IgD-negative memory B cell (primary cell): ENCODE results near the gene AKTIP. TPM values are rescaled to one million over a fixed set of nuclear protein-coding genes. Genes with fewer than 3 reads are reported as not detected.
"Not testable (repeated sequence)": the region's sequence is repeated elsewhere in the genome, so short reads cannot be mapped to it uniquely, and the experiment has no call there.

ENCODE experiments used
- H3K27ac Mint-ChIP-seq, 3 donors: one replicate each; pipeline ENCODE4 v1.8.0; 2020 to 2022; ENCODE audit warnings: mild to moderate bottlenecking in 3 of 3, mixed read lengths in 3 of 3, moderate library complexity in 1 of 3
- H3K27me3 Mint-ChIP-seq: one replicate; pipeline ENCODE4 v1.8.0; 2021; ENCODE audit warnings: mixed read lengths
- H3K36me3 Mint-ChIP-seq: one replicate; pipeline ENCODE4 v1.8.0; 2020; ENCODE audit warnings: mild to moderate bottlenecking, mixed read lengths
- H3K4me1 Mint-ChIP-seq, 3 donors: one replicate each; pipeline ENCODE4 v1.8.0; 2020 to 2022; ENCODE audit warnings: mixed read lengths in 3 of 3, mild to moderate bottlenecking in 1 of 3
- H3K4me3 Mint-ChIP-seq, 4 donors: one replicate each; pipeline ENCODE4 v1.8.0; 2020 to 2022; ENCODE audit warnings: mild to moderate bottlenecking in 4 of 4, mixed read lengths in 4 of 4, moderate library complexity in 3 of 4
- H3K9me3 Mint-ChIP-seq, 3 donors: one replicate each; pipeline ENCODE4 v1.8.0; 2020 to 2021; ENCODE audit warnings: mixed read lengths in 3 of 3, mild to moderate bottlenecking in 1 of 3
- polyA plus RNA-seq: library from polyadenylated mRNA; unstranded; fragments of 300-500 nt; fragmentation: Illumina TruSeq; gene quantifications from one replicate; pipeline ENCODE4 v1.2.3, GENCODE V29; 2021

Gene AKTIP
- polyA plus RNA-seq, result 16.8 TPM

GRCh38 chr16:53502331-53503269 is at the start of gene AKTIP:
Gene AKTIP, minus strand, starts transcription at chr16:53503209. Its CDS starts 2,950 bp downstream, at chr16:53500259.
- Mint-ChIP-seq H3K36me3 (no peaks in the 10 kb centered on the region), H3K9me3 (no peaks in the 10 kb centered on the region), H3K4me3 (peak within 1 kb of the TSS; percentile 88 to 99 (median 95)), H3K4me1 (peaks cover 6 to 30% (median 22%) of the 10 kb centered on the region in 3 donors), H3K27me3 (no peaks in the 10 kb centered on the region), H3K27ac (peak within 1 kb of the TSS; percentile 79 to 95 (median 90))

- Mint-ChIP-seq H3K27me3 (peaks cover 10% of the 10 kb centered on the region), H3K4me3 (no peak overlapping the region), H3K4me1 (peaks cover 0 to 14% (median 4%) of the 10 kb centered on the region in 3 donors), H3K9me3 (no peaks in the 10 kb centered on the region), H3K36me3 (no peaks in the 10 kb centered on the region), H3K27ac (no peak overlapping the region)
Observed at GRCh38 chr16:53549970-53550690, 47.1 kb upstream of the AKTIP start.

- no peak overlapping the region for H3K27ac Mint-ChIP-seq
- H3K4me1 Mint-ChIP-seq, result peaks cover 0 to 14% (median 4%) of the 10 kb centered on the region in 3 donors
- no peaks in the 10 kb centered on the region for H3K36me3 Mint-ChIP-seq
- H3K9me3 Mint-ChIP-seq, result no peaks in the 10 kb centered on the region
- peaks cover 12% of the 10 kb centered on the region for H3K27me3 Mint-ChIP-seq
- H3K4me3 Mint-ChIP-seq, result no peak overlapping the region
Observed at GRCh38 chr16:53546988-53547391, 44.0 kb upstream of the AKTIP start.

GRCh38 chr16:53545433-53545832 is 42.4 kb upstream of the AKTIP start:
- no peak overlapping the region for H3K4me3 Mint-ChIP-seq
- no peak overlapping the region for H3K27ac Mint-ChIP-seq
- H3K9me3 Mint-ChIP-seq, result no peaks in the 10 kb centered on the region
- H3K4me1 Mint-ChIP-seq, result peaks cover 0 to 14% (median 4%) of the 10 kb centered on the region in 3 donors
- no peaks in the 10 kb centered on the region for H3K36me3 Mint-ChIP-seq
- peaks cover 8% of the 10 kb centered on the region for H3K27me3 Mint-ChIP-seq

- Mint-ChIP-seq H3K9me3 (no peaks in the 10 kb centered on the region), H3K36me3 (no peaks in the 10 kb centered on the region), H3K4me1 (peaks cover 0 to 8% (median 4%) of the 10 kb centered on the region in 3 donors), H3K27me3 (peaks cover 5% of the 10 kb centered on the region), H3K4me3 (no peak overlapping the region), H3K27ac (peak overlapping the region in 1 of 3 donors; percentile 33)
Observed at GRCh38 chr16:53542283-53542682, 39.3 kb upstream of the AKTIP start.

GRCh38 chr16:53541326-53541725 is 38.3 kb upstream of the AKTIP start:
- Mint-ChIP-seq H3K27me3 (peaks cover 5% of the 10 kb centered on the region), H3K9me3 (peaks cover 0 to 2% (median 0%) of the 10 kb centered on the region in 3 donors), H3K4me3 (no peak overlapping the region), H3K27ac (no peak overlapping the region), H3K36me3 (no peaks in the 10 kb centered on the region), H3K4me1 (peaks cover 0 to 3% (median 0%) of the 10 kb centered on the region in 3 donors)

- not testable (repeated sequence) for H3K9me3 Mint-ChIP-seq, H3K27me3 Mint-ChIP-seq, H3K4me1 Mint-ChIP-seq, H3K36me3 Mint-ChIP-seq, H3K4me3 Mint-ChIP-seq
- peak overlapping the region in 1 of 3 donors; percentile 90 for H3K27ac Mint-ChIP-seq
Observed at GRCh38 chr16:53539759-53540718, 37.0 kb upstream of the AKTIP start.

- H3K36me3 Mint-ChIP-seq, H3K4me3 Mint-ChIP-seq, H3K27ac Mint-ChIP-seq: not testable (repeated sequence)
Observed at GRCh38 chr16:53539346-53539745, 36.3 kb upstream of the AKTIP start.

GRCh38 chr16:53537626-53538025 is 34.6 kb upstream of the AKTIP start:
- peaks cover 0 to 2% (median 0%) of the 10 kb centered on the region in 3 donors for H3K9me3 Mint-ChIP-seq
- H3K36me3 Mint-ChIP-seq, result no peaks in the 10 kb centered on the region
- no peaks in the 10 kb centered on the region for H3K27me3 Mint-ChIP-seq
- no peak overlapping the region for H3K27ac Mint-ChIP-seq
- no peak overlapping the region for H3K4me3 Mint-ChIP-seq
- H3K4me1 Mint-ChIP-seq, result peaks cover 3 to 10% (median 9%) of the 10 kb centered on the region in 3 donors

More at GRCh38 chr16:53539346-53539745, 36.3 kb upstream of the AKTIP start:
- H3K9me3 Mint-ChIP-seq, H3K27me3 Mint-ChIP-seq, H3K4me1 Mint-ChIP-seq: not testable (repeated sequence)

GRCh38 chr16:53534206-53534605 is 31.2 kb upstream of the AKTIP start:
- H3K27ac Mint-ChIP-seq, result no peak overlapping the region
- no peak overlapping the region for H3K4me3 Mint-ChIP-seq
- H3K4me1 Mint-ChIP-seq, result peaks cover 3 to 10% (median 9%) of the 10 kb centered on the region in 3 donors
- H3K27me3 Mint-ChIP-seq, result no peaks in the 10 kb centered on the region
- H3K9me3 Mint-ChIP-seq, result peaks cover 0 to 4% (median 0%) of the 10 kb centered on the region in 3 donors
- H3K36me3 Mint-ChIP-seq, result no peaks in the 10 kb centered on the region

- peaks cover 0 to 2% (median 0%) of the 10 kb centered on the region in 3 donors for H3K9me3 Mint-ChIP-seq
- no peak overlapping the region for H3K4me3 Mint-ChIP-seq
- H3K36me3 Mint-ChIP-seq, result no peaks in the 10 kb centered on the region
- no peak overlapping the region for H3K27ac Mint-ChIP-seq
- H3K4me1 Mint-ChIP-seq, result peaks cover 7 to 13% (median 10%) of the 10 kb centered on the region in 3 donors
- H3K27me3 Mint-ChIP-seq, result no peaks in the 10 kb centered on the region
Observed at GRCh38 chr16:53530741-53531140, 27.7 kb upstream of the AKTIP start.

- Mint-ChIP-seq H3K4me1 (peaks cover 9 to 15% (median 11%) of the 10 kb centered on the region in 3 donors), H3K27ac (no peak overlapping the region), H3K4me3 (peak overlapping the region in 1 of 4 donors; percentile 67), H3K27me3 (no peaks in the 10 kb centered on the region), H3K9me3 (peaks cover 0 to 2% (median 0%) of the 10 kb centered on the region in 3 donors), H3K36me3 (no peaks in the 10 kb centered on the region)
Observed at GRCh38 chr16:53530046-53530445, 27.0 kb upstream of the AKTIP start.

- peaks cover 0 to 2% (median 0%) of the 10 kb centered on the region in 3 donors for H3K9me3 Mint-ChIP-seq
- no peaks in the 10 kb centered on the region for H3K36me3 Mint-ChIP-seq
- no peak overlapping the region for H3K4me3 Mint-ChIP-seq
- H3K4me1 Mint-ChIP-seq, result peaks cover 6 to 12% (median 11%) of the 10 kb centered on the region in 3 donors
- H3K27ac Mint-ChIP-seq, result no peak overlapping the region
- H3K27me3 Mint-ChIP-seq, result no peaks in the 10 kb centered on the region
Observed at GRCh38 chr16:53529513-53529912, 26.5 kb upstream of the AKTIP start.

GRCh38 chr16:53528797-53529196 is 25.8 kb upstream of the AKTIP start:
- no peaks in the 10 kb centered on the region for H3K27me3 Mint-ChIP-seq
- no peak overlapping the region for H3K27ac Mint-ChIP-seq
- H3K4me3 Mint-ChIP-seq, result no peak overlapping the region
- peaks cover 0 to 2% (median 0%) of the 10 kb centered on the region in 3 donors for H3K9me3 Mint-ChIP-seq
- H3K4me1 Mint-ChIP-seq, result peaks cover under 1 to 8% (median 6%) of the 10 kb centered on the region in 3 donors
- H3K36me3 Mint-ChIP-seq, result no peaks in the 10 kb centered on the region
